HEK293 (cell line): ENCODE results near the gene NDUFS7.

Source experiments
- CTCF ChIA-PET: fragments of 350-600 bp; formaldehyde crosslinking; extraction: SDS; loops from one replicate; lab custom pipeline; 2021; ENCODE audit warnings: antibody characterized with exemption; lab: Yijun Ruan, JAX
- POLR2A ChIA-PET: fragments of 300-600 bp; formaldehyde crosslinking; extraction: SDS; loops from one replicate; lab custom pipeline; 2020; ENCODE audit warnings: antibody characterized with exemption, inconsistent platforms; lab: Yijun Ruan, JAX
- H3K27ac ChIP-seq: fragments of 200-500 bp; sonication (Bioruptor generic); 2 replicates; pipeline ENCODE4 v1.5.1; 2014; ENCODE audit warnings: low read depth, low read length, control low read depth, inconsistent platforms; ENCODE audit errors: extremely low read depth
- H3K36me3 ChIP-seq, 2 experiments: fragments of 200-500 bp in 1 of 2; sonication (Bioruptor generic) in 1 of 2; 1 replicate in 1 of 2; 2 replicates in 1 of 2; pipeline ENCODE4 v1.5.1; 2014 to 2017; ENCODE audit warnings: inconsistent platforms in 2 of 2, low read length in 2 of 2; ENCODE audit not compliant: control insufficient read depth in 2 of 2, insufficient read depth in 1 of 2
- H3K4me1 ChIP-seq: fragments of 200-500 bp; sonication (Bioruptor generic); 2 replicates; pipeline ENCODE4 v1.5.1; 2014; ENCODE audit warnings: mild to moderate bottlenecking, low read length, inconsistent platforms; ENCODE audit not compliant: control insufficient read depth, insufficient read depth
- H3K4me3 ChIP-seq: 2 replicates; pipeline ENCODE4 v1.5.1; 2011; ENCODE audit warnings: low read depth, mild to moderate bottlenecking, control low read depth, low read length, moderate library complexity
- H3K9me3 ChIP-seq: fragments of 200-500 bp; sonication (Bioruptor generic); 2 replicates; pipeline ENCODE4 v1.5.1; 2014; ENCODE audit warnings: low read depth, low read length, inconsistent platforms; ENCODE audit not compliant: control insufficient read depth, insufficient read depth
- BCL11A ChIP-seq: fragments of 450-650 bp; formaldehyde crosslinking; IDR thresholded peaks from 2 replicates; pipeline ENCODE4 v1.5.1; 2016; ENCODE audit warnings: low read depth, missing biosample characterization, missing genetic modification characterization
- EGR2 ChIP-seq: fragments of 450-650 bp; formaldehyde crosslinking; IDR thresholded peaks from 2 replicates; pipeline ENCODE4 v1.5.1; 2016; ENCODE audit warnings: low read depth, missing biosample characterization, missing genetic modification characterization
- GFI1B ChIP-seq: fragments of 450-650 bp; formaldehyde crosslinking; IDR thresholded peaks from 2 replicates; pipeline ENCODE4 v1.5.1; 2016; ENCODE audit warnings: missing biosample characterization, missing genetic modification characterization
- IKZF3 ChIP-seq: fragments of 450-650 bp; IDR thresholded peaks from 2 replicates; pipeline ENCODE4 v1.5.0; 2018; ENCODE audit warnings: missing biosample characterization, mild to moderate bottlenecking, missing genetic modification characterization, moderate library complexity
- SETDB1 ChIP-seq: IDR thresholded peaks from one replicate; pipeline ENCODE4 v1.6.1; 2017; ENCODE audit warnings: mild to moderate bottlenecking, low read length, moderate library complexity, mixed read lengths; ENCODE audit not compliant: insufficient read length
- ZFP3 ChIP-seq: fragments of 450-650 bp; formaldehyde crosslinking; IDR thresholded peaks from 2 replicates; pipeline ENCODE4 v1.5.1; 2016; ENCODE audit warnings: low read depth, missing biosample characterization, missing genetic modification characterization
- ZIC2 ChIP-seq: fragments of 450-650 bp; formaldehyde crosslinking; IDR thresholded peaks from 2 replicates; pipeline ENCODE4 v1.5.1; 2016; ENCODE audit warnings: missing biosample characterization, missing genetic modification characterization
- ZNF114 ChIP-seq: fragments of 450-650 bp; formaldehyde crosslinking; IDR thresholded peaks from 2 replicates; pipeline ENCODE4 v1.5.0; 2017; ENCODE audit warnings: missing biosample characterization, missing genetic modification characterization
- ZNF133 ChIP-seq: fragments of 450-650 bp; formaldehyde crosslinking; IDR thresholded peaks from 2 replicates; pipeline ENCODE4 v1.5.1; 2016; ENCODE audit warnings: missing biosample characterization, missing genetic modification characterization
- ZNF214 ChIP-seq: fragments of 450-650 bp; formaldehyde crosslinking; IDR thresholded peaks from 2 replicates; pipeline ENCODE4 v1.5.1; 2017; ENCODE audit warnings: missing biosample characterization, mild to moderate bottlenecking, missing genetic modification characterization, borderline replicate concordance
- ZNF394 ChIP-seq: fragments of 450-650 bp; formaldehyde crosslinking; IDR thresholded peaks from 2 replicates; pipeline ENCODE4 v1.5.1; 2016; ENCODE audit warnings: missing biosample characterization, missing genetic modification characterization, mild to moderate bottlenecking, moderate library complexity, borderline replicate concordance
- ZNF514 ChIP-seq: fragments of 450-650 bp; formaldehyde crosslinking; IDR thresholded peaks from 2 replicates; pipeline ENCODE4 v1.5.1; 2016; ENCODE audit warnings: missing biosample characterization, missing genetic modification characterization
- ZNF692 ChIP-seq: fragments of 450-650 bp; formaldehyde crosslinking; IDR thresholded peaks from 2 replicates; pipeline ENCODE4 v1.5.1; 2016; ENCODE audit warnings: missing biosample characterization, missing genetic modification characterization
- ZNF792 ChIP-seq: fragments of 450-650 bp; formaldehyde crosslinking; IDR thresholded peaks from 2 replicates; pipeline ENCODE4 v1.5.1; 2016; ENCODE audit warnings: missing biosample characterization, missing genetic modification characterization
- ZNF843 ChIP-seq: fragments of 450-650 bp; formaldehyde crosslinking; IDR thresholded peaks from 2 replicates; pipeline ENCODE4 v1.5.1; 2016; ENCODE audit warnings: missing biosample characterization, missing genetic modification characterization
- TF ChIP-seq, protein P1 (sequence below): fragments of 450-650 bp; formaldehyde crosslinking; IDR thresholded peaks from 2 replicates; pipeline ENCODE4 v1.5.1; 2016; ENCODE audit warnings: missing biosample characterization, missing genetic modification characterization
- TF ChIP-seq, protein P2 (sequence below): fragments of 450-650 bp; formaldehyde crosslinking; IDR thresholded peaks from 2 replicates; pipeline ENCODE4 v1.5.1; 2016; ENCODE audit warnings: missing biosample characterization, missing genetic modification characterization
- TF ChIP-seq, protein P3 (sequence below): fragments of 450-650 bp; formaldehyde crosslinking; IDR thresholded peaks from 2 replicates; pipeline ENCODE4 v1.5.1; 2016; ENCODE audit warnings: missing biosample characterization, missing genetic modification characterization
- TF ChIP-seq, protein P4 (sequence below): fragments of 450-650 bp; formaldehyde crosslinking; conservative IDR thresholded peaks from 2 replicates; pipeline ENCODE4 v1.5.1; 2016; ENCODE audit warnings: low read depth, missing biosample characterization, missing genetic modification characterization

NDUFS7 gene

DNA sequence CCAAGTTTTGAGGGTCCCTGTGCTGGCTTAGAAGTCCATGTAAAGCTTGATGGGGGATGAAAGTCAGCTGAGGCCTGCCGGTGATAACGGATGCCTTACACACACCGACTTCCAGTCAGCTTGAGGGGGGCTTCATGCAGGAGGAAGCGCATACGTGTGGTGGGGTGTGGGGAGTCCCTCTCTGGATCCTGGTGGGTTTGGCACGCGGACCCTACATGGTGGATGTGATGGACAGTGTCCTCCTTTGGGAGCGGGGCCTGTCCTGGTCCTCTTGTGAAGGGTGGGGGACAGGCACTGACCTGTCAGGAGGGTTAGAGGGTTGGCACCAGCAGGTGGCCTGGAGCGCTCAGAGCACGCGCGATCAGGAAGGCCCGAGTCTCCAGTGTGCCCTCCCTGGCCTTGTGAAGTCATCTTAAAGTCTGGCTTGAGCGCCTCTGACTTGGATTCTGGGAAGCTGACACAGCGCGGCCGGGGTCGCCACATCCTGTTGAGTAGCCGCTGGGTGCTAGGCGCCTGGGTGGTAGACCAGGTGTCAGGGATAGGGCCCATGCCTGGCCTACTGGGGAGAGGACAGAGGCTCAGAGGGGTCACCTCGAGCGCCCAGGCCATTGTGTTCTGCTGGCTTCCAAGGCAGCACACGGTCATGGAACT, 26.6 kb downstream of the NDUFS7 start:
- peaks cover 14% of the 10 kb centered on the region for H3K4me1 ChIP-seq
- POLR2A ChIA-PET = interaction anchor here (0.5 to 1.0 kb wide), 3 partner anchors 9 to 397 kb away, joined by 3 read pairs; no protein-coding TSS in a partner anchor
- peaks cover 8 to 51% of the 10 kb centered on the region in 2 experiments; a peak in 2 of 3 replicates for H3K36me3 ChIP-seq
- peak overlapping the region; percentile 98 for H3K27ac ChIP-seq
- TF ChIP-seq ZNF692 (tag by site-specific recombination) (0 out of 2 replicates have a peak, but pooled peaks have one; percentile 11), ZNF394 (tag by site-specific recombination) (no peak), GFI1B (tag by site-specific recombination) (no peak), ZIC2 (tag by site-specific recombination) (peak; percentile 41; the same call in 1 of the 2 replicates), SETDB1 (no peak)
- TF ChIP-seq, protein P1, sequence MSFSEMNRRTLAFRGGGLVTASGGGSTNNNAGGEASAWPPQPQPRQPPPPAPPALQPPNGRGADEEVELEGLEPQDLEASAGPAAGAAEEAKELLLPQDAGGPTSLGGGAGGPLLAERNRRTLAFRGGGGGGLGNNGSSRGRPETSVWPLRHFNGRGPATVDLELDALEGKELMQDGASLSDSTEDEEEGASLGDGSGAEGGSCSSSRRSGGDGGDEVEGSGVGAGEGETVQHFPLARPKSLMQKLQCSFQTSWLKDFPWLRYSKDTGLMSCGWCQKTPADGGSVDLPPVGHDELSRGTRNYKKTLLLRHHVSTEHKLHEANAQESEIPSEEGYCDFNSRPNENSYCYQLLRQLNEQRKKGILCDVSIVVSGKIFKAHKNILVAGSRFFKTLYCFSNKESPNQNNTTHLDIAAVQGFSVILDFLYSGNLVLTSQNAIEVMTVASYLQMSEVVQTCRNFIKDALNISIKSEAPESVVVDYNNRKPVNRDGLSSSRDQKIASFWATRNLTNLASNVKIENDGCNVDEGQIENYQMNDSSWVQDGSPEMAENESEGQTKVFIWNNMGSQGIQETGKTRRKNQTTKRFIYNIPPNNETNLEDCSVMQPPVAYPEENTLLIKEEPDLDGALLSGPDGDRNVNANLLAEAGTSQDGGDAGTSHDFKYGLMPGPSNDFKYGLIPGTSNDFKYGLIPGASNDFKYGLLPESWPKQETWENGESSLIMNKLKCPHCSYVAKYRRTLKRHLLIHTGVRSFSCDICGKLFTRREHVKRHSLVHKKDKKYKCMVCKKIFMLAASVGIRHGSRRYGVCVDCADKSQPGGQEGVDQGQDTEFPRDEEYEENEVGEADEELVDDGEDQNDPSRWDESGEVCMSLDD (tag by site-specific recombination) = peak; percentile 25; the same call in 1 of the 2 replicates
- TF ChIP-seq, protein P2, sequence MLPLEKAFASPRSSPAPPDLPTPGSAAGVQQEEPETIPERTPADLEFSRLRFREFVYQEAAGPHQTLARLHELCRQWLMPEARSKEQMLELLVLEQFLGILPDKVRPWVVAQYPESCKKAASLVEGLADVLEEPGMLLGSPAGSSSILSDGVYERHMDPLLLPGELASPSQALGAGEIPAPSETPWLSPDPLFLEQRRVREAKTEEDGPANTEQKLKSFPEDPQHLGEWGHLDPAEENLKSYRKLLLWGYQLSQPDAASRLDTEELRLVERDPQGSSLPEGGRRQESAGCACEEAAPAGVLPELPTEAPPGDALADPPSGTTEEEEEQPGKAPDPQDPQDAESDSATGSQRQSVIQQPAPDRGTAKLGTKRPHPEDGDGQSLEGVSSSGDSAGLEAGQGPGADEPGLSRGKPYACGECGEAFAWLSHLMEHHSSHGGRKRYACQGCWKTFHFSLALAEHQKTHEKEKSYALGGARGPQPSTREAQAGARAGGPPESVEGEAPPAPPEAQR (tag by site-specific recombination) = no peak
- TF ChIP-seq, protein P3, sequence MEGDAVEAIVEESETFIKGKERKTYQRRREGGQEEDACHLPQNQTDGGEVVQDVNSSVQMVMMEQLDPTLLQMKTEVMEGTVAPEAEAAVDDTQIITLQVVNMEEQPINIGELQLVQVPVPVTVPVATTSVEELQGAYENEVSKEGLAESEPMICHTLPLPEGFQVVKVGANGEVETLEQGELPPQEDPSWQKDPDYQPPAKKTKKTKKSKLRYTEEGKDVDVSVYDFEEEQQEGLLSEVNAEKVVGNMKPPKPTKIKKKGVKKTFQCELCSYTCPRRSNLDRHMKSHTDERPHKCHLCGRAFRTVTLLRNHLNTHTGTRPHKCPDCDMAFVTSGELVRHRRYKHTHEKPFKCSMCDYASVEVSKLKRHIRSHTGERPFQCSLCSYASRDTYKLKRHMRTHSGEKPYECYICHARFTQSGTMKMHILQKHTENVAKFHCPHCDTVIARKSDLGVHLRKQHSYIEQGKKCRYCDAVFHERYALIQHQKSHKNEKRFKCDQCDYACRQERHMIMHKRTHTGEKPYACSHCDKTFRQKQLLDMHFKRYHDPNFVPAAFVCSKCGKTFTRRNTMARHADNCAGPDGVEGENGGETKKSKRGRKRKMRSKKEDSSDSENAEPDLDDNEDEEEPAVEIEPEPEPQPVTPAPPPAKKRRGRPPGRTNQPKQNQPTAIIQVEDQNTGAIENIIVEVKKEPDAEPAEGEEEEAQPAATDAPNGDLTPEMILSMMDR = peak; percentile 46; the same call in 1 of the 2 replicates
- CTCF ChIA-PET = interaction anchor here (0.6 to 1.0 kb wide), 2 partner anchors 24 to 27 kb away, joined by 3 to 5 read pairs; no protein-coding TSS in a partner anchor
- H3K9me3 ChIP-seq = no peaks in the 10 kb centered on the region
- no peak overlapping the region for H3K4me3 ChIP-seq

- H3K36me3 ChIP-seq = peaks cover 8 to 51% of the 10 kb centered on the region in 2 experiments; a peak in 2 of 3 replicates
- ChIA-PET POLR2A (no interaction called here), CTCF (no interaction called here)
- H3K4me3 ChIP-seq = no peak overlapping the region
- peak overlapping the region; percentile 98 for H3K27ac ChIP-seq
- peaks cover 18% of the 10 kb centered on the region for H3K4me1 ChIP-seq
- H3K9me3 ChIP-seq = no peaks in the 10 kb centered on the region
- TF ChIP-seq ZFP3 (tag by site-specific recombination) (no peak), ZNF133 (tag by site-specific recombination) (no peak), ZIC2 (tag by site-specific recombination) (no peak), ZNF792 (tag by site-specific recombination) (no peak), ZNF514 (tag by site-specific recombination) (no peak), ZNF843 (tag by site-specific recombination) (no peak), ZNF214 (tag by site-specific recombination) (no peak), ZNF114 (tag by site-specific recombination) (no peak), ZNF692 (tag by site-specific recombination) (0 out of 2 replicates have a peak, but pooled peaks have one; percentile 5), BCL11A (tag by site-specific recombination) (no peak), IKZF3 (tag by site-specific recombination) (no peak), EGR2 (tag by site-specific recombination) (no peak)
- TF ChIP-seq, protein P4, sequence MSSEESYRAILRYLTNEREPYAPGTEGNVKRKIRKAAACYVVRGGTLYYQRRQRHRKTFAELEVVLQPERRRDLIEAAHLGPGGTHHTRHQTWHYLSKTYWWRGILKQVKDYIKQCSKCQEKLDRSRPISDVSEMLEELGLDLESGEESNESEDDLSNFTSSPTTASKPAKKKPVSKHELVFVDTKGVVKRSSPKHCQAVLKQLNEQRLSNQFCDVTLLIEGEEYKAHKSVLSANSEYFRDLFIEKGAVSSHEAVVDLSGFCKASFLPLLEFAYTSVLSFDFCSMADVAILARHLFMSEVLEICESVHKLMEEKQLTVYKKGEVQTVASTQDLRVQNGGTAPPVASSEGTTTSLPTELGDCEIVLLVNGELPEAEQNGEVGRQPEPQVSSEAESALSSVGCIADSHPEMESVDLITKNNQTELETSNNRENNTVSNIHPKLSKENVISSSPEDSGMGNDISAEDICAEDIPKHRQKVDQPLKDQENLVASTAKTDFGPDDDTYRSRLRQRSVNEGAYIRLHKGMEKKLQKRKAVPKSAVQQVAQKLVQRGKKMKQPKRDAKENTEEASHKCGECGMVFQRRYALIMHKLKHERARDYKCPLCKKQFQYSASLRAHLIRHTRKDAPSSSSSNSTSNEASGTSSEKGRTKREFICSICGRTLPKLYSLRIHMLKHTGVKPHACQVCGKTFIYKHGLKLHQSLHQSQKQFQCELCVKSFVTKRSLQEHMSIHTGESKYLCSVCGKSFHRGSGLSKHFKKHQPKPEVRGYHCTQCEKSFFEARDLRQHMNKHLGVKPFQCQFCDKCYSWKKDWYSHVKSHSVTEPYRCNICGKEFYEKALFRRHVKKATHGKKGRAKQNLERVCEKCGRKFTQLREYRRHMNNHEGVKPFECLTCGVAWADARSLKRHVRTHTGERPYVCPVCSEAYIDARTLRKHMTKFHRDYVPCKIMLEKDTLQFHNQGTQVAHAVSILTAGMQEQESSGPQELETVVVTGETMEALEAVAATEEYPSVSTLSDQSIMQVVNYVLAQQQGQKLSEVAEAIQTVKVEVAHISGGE = peak; percentile 79
Measured at GRCh38 chr19:1410789-1411188, 27.1 kb downstream of the NDUFS7 start.
